Spleen (tissue), 11 donors: Measurements from ENCODE around the gene EXT2. TPM values are rescaled to one million over a fixed set of nuclear protein-coding genes. Genes with fewer than 3 reads are reported as not detected.

ENCODE experiments used
- DNase-seq: peaks from one replicate; pipeline ENCODE4 v3.0.0-alpha.2; 2020
- H3K27ac ChIP-seq, 8 donors: fragments of 200-600 bp; sonication (generic) in 7 of 8; 1 replicate in 4 of 8; 2 replicates in 4 of 8; pipeline versions ENCODE4 v1.5.0 to v1.8.0; 2016 to 2021; ENCODE audit warnings: inconsistent platforms in 4 of 8, mild to moderate bottlenecking in 4 of 8, moderate library complexity in 1 of 8
- H3K27me3 ChIP-seq, 7 donors: fragments of 200-600 bp; sonication (generic) in 6 of 7; replicated peaks in 1 of 7; 1 replicate in 4 of 7; 2 replicates in 3 of 7; pipeline versions ENCODE4 v1.5.0 to v1.8.0; 2016 to 2021; ENCODE audit warnings: inconsistent platforms in 3 of 7, mild to moderate bottlenecking in 1 of 7
- H3K36me3 ChIP-seq, 6 donors: fragments of 200-600 bp; sonication (generic) in 5 of 6; 1 replicate in 4 of 6; 2 replicates in 2 of 6; pipeline versions ENCODE4 v1.5.0 to v1.8.0; 2016 to 2021; ENCODE audit warnings: inconsistent platforms in 2 of 6
- H3K4me1 ChIP-seq, 6 donors: fragments of 200-600 bp; sonication (generic) in 5 of 6; 1 replicate in 3 of 6; 2 replicates in 3 of 6; pipeline versions ENCODE4 v1.5.0 to v1.8.0; 2016 to 2021; ENCODE audit warnings: inconsistent platforms in 3 of 6
- H3K4me3 ChIP-seq, 8 donors: fragments of 200-600 bp; sonication (generic) in 7 of 8; 1 replicate in 4 of 8; 2 replicates in 4 of 8; pipeline versions ENCODE4 v1.5.0 to v1.8.0; 2016 to 2021; ENCODE audit warnings: inconsistent platforms in 4 of 8, mild to moderate bottlenecking in 4 of 8, moderate library complexity in 2 of 8
- H3K9me3 ChIP-seq, 8 donors: fragments of 200-600 bp; sonication (generic) in 7 of 8; 1 replicate in 4 of 8; 2 replicates in 4 of 8; pipeline versions ENCODE4 v1.5.0 to v1.8.0; 2016 to 2021; ENCODE audit warnings: inconsistent platforms in 4 of 8
- POLR2A ChIP-seq, 3 donors: fragments of 450-650 bp; IDR thresholded peaks; one replicate each; pipeline ENCODE4 v1.5.1; 2017; ENCODE audit warnings: antibody characterized with exemption in 3 of 3, mild to moderate bottlenecking in 1 of 3
- POLR2AphosphoS5 ChIP-seq, 3 donors: sonication (generic); formaldehyde crosslinking; IDR thresholded peaks; one replicate each; pipeline ENCODE4 v1.5.1; 2017; ENCODE audit warnings: antibody characterized with exemption in 3 of 3
- WGBS, 5 donors: extraction: QIAGEN DNeasy Blood & Tissue Kit in 3 of 5; methylation state at CpG; one replicate each; pipeline versions ENCODE4 v1.1.5 to v1.1.7; 2013 to 2018; 5-methylcytosine and 5-hydroxymethylcytosine counted together
- intact Hi-C: fragments of 100-400 bp; cut with DNase I; formaldehyde crosslinking; loops from one replicate; pipeline ENCODE4 v1.15.0; 2023; ENCODE audit warnings: low total_unique reads
- polyA plus RNA-seq, 3 donors: library from polyadenylated mRNA; stranded (reverse); fragments of 200-250 nt; gene quantifications; one replicate each; pipeline ENCODE4 v1.2.1, GENCODE V29; 2013
- total RNA-seq, 7 donors: library from RNA; depleted of rRNA in 3 of 7; stranded (reverse); fragments of >200 nt in 3 of 7; fragmentation: NEBNext Ultra II Directional in 4 of 7; extraction: Animal tissue kit (Norgen Biotek cat#: 25700) in 4 of 7; gene quantifications; one replicate each; pipeline versions ENCODE4 v1.1.0 to v1.2.1, GENCODE V29; 2016 to 2021
- TF ChIP-seq, protein P1 (sequence below), 11 experiments: fragments of 200-600 bp in 7 of 11; fragments of 450-650 bp in 4 of 11; sonication (generic) in 4 of 11; IDR thresholded peaks in 8 of 11; conservative IDR thresholded peaks in 3 of 11; 1 replicate in 7 of 11; 2 replicates in 4 of 11; pipeline versions ENCODE4 v1.4.0 to v1.8.0; 2016 to 2021; ENCODE audit warnings: antibody characterized with exemption in 11 of 11, inconsistent platforms in 4 of 11, mild to moderate bottlenecking in 1 of 11
- donor health status: healthy with polysubstance abuse.
- donor health status: DM: no; HTN: no; CAD: no; lungs with moderate emphysema.
- donor health status: DM: no; HTN: no; CAD: no.
- donor health status: Bipolar disorder and iron deficiency.
- donor health status: healthy.
- donor health status: DM: no; HTN: no; CAD: no.
- donor health status: DM: yes; HTN: yes; CAD: no.

EXT2 gene
- total and polyA plus RNA-seq, 10 donors, result 10.0 to 60.1 (median 41.3) TPM

GRCh38 chr11:44212128-44212527, 116.7 kb downstream of the EXT2 start:
- TF ChIP-seq, protein P1, sequence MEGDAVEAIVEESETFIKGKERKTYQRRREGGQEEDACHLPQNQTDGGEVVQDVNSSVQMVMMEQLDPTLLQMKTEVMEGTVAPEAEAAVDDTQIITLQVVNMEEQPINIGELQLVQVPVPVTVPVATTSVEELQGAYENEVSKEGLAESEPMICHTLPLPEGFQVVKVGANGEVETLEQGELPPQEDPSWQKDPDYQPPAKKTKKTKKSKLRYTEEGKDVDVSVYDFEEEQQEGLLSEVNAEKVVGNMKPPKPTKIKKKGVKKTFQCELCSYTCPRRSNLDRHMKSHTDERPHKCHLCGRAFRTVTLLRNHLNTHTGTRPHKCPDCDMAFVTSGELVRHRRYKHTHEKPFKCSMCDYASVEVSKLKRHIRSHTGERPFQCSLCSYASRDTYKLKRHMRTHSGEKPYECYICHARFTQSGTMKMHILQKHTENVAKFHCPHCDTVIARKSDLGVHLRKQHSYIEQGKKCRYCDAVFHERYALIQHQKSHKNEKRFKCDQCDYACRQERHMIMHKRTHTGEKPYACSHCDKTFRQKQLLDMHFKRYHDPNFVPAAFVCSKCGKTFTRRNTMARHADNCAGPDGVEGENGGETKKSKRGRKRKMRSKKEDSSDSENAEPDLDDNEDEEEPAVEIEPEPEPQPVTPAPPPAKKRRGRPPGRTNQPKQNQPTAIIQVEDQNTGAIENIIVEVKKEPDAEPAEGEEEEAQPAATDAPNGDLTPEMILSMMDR (IDR thresholded peaks at IDR 0.05 in 8 of 11, conservative IDR thresholded peaks at IDR 0.05 in 3 of 11), result no peak
- no peak for TF ChIP-seq POLR2A (IDR thresholded peaks at IDR 0.05)
- no peak for TF ChIP-seq POLR2AphosphoS5 (IDR thresholded peaks at IDR 0.05)
- no peaks in the 10 kb centered on the region for H3K4me1 ChIP-seq
- H3K9me3 ChIP-seq, result peaks cover 0 to 21% (median 13%) of the 10 kb centered on the region in 8 donors
- no peak for DNase-seq
- no peak overlapping the region for H3K4me3 ChIP-seq
- no peak overlapping the region for H3K27ac ChIP-seq
- intact Hi-C loops, result no loop called here
- no peaks in the 10 kb centered on the region for H3K27me3 ChIP-seq
- H3K36me3 ChIP-seq, result peaks cover 0 to 62% (median 4%) of the 10 kb centered on the region in 6 donors
- 94 to 100% (median 98%) methylated on average over 6 of the region's 6 CpGs for WGBS, 5 donors

GRCh38 chr11:44213148-44213547, 117.7 kb downstream of the EXT2 start:
- H3K27me3 ChIP-seq, result no peaks in the 10 kb centered on the region
- TF ChIP-seq, protein P1 (IDR thresholded peaks at IDR 0.05 in 8 of 11, conservative IDR thresholded peaks at IDR 0.05 in 3 of 11), result no peak
- H3K4me1 ChIP-seq, result no peaks in the 10 kb centered on the region
- no peak overlapping the region for H3K27ac ChIP-seq
- intact Hi-C loops, result no loop called here
- no peak for DNase-seq
- no peak overlapping the region for H3K4me3 ChIP-seq
- WGBS, 5 donors, result 72 to 87% (median 77%) methylated on average over 1 of the region's 1 CpG
- peaks cover 0 to 21% (median 13%) of the 10 kb centered on the region in 8 donors for H3K9me3 ChIP-seq
- H3K36me3 ChIP-seq, result peaks cover 0 to 62% (median 2%) of the 10 kb centered on the region in 6 donors

DNA sequence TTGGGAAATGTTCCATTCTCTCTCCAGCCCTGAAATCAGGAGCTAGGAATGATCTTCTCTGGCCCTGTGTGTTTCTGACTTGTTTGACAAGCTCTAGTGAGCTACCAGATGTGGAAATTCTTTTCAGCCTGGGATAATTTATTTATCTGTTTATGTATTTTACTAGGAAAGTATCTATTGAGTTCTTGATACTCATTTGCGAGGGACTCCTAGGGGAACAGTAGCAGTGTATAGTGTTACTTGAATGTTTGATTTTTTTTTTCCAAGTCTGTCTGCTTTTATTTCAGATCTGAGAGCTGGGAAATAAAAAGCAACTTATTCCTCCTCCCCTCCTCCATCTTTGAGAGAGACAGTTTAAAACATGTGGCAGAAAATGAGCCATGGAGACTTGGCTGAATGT, 122.0 kb downstream of the EXT2 start:
- peaks cover 0 to 23% (median 2%) of the 10 kb centered on the region in 6 donors for H3K36me3 ChIP-seq
- H3K27ac ChIP-seq, result no peak overlapping the region
- intact Hi-C loops, result no loop called here
- WGBS, 5 donors, result 91 to 100% (median 96%) methylated on average over 1 of the region's 1 CpG
- TF ChIP-seq POLR2AphosphoS5 (IDR thresholded peaks at IDR 0.05), result no peak
- no peak for TF ChIP-seq POLR2A (IDR thresholded peaks at IDR 0.05)
- TF ChIP-seq, protein P1 (IDR thresholded peaks at IDR 0.05 in 8 of 11, conservative IDR thresholded peaks at IDR 0.05 in 3 of 11), result no peak
- no peaks in the 10 kb centered on the region for H3K27me3 ChIP-seq
- DNase-seq, result no peak
- peaks cover 0 to 6% (median 0%) of the 10 kb centered on the region in 6 donors for H3K4me1 ChIP-seq
- peaks cover 0 to 7% (median 4%) of the 10 kb centered on the region in 8 donors for H3K9me3 ChIP-seq
- H3K4me3 ChIP-seq, result no peak overlapping the region

DNA sequence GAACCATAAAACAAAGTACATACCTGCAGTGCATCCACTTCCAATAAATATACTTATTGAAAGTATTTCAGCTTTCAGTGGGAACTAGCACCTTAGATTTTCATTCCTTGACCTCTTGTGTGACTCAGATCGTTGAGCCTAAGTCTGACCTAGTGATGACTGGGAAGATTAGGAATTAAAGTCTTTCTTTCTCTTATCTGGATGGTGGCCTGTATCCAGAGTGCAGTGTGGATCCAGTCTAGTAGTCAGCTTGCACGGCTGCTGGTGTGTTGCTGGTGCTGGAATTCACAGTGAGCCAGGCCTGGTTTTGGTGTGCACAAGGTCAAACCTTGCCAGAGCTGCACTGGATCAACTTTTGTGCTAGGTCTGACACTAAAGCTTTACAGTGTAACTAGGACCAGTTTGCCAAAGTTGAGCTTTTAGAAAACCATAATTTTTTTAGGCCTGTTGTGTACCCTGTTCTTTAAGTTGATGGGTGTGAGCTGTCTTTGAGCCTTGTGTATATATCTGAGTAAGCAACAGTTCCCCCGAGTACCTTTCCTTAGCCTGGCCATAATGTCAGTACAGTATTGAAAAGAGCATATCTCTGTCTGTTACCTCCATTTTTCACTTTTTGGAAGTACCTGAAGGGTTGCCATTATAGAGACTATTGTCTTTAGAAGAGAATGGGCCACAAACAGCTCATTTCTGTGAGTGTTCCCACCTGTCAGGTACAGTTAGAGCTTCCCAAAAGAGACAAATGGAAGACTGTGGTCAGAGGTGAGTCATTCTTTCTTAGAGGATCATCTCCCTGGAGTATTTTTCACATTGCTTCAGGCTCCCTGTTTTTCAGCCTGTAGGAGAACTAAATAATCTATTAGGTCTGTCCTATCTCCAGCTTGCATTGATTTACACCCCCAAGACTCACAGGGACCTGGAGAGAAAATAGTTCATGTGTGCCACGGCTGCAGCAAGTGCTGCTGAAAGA, 124.6 kb downstream of the EXT2 start:
- no peak overlapping the region for H3K27ac ChIP-seq
- H3K4me3 ChIP-seq, result no peak overlapping the region
- no peak for DNase-seq
- no peaks in the 10 kb centered on the region for H3K27me3 ChIP-seq
- H3K36me3 ChIP-seq, result peaks cover 0 to 23% (median 2%) of the 10 kb centered on the region in 6 donors
- H3K4me1 ChIP-seq, result peaks cover 0 to 6% (median 0%) of the 10 kb centered on the region in 6 donors
- intact Hi-C loops, result no loop called here
- no peaks in the 10 kb centered on the region for H3K9me3 ChIP-seq
- TF ChIP-seq POLR2AphosphoS5 (IDR thresholded peaks at IDR 0.05), result no peak
- TF ChIP-seq, protein P1 (IDR thresholded peaks at IDR 0.05 in 8 of 11, conservative IDR thresholded peaks at IDR 0.05 in 3 of 11), result no peak
- TF ChIP-seq POLR2A (IDR thresholded peaks at IDR 0.05), result no peak
- whole genome bisulfite sequencing, 5 donors, result 88 to 95% (median 92%) methylated on average over 4 of the region's 4 CpGs
